Measurements from ENCODE around the gene MDM2. TPM values are rescaled to one million over a fixed set of nuclear protein-coding genes. Genes with fewer than 3 reads are reported as not detected.

The MDM2 gene
- polyA plus RNA-seq, 2 of the 4 experiments (the other 2 are of a cell fraction), result 40.3 to 96.4 TPM

DNA sequence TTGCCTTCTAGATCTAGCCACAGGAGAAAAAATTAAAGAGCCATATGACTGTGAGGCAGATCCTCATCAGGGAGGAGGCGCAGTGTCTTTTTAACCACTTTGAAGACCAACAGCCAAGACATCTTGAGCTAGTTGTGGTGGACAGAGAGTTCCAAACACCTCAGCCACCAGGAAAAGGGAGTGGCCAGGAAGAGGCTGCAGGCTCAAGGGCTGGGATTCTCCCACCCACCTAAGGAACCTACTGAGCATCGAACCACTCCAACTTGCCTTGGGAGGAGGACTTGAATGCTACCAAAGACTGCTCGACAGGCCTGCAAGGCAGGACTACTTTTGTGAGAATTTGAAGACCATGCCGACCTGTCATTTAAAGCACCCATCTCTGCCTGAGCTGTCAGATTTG lies 14.5 kb upstream of the MDM2 start:
- TF ChIP-seq MYC (IDR thresholded peaks at IDR 0.05; ENCODE audit: borderline replicate concordance, low read length) (no peak), RARB (CRISPR knock-in tag; IDR thresholded peaks at IDR 0.05) (no peak), FOXS1 (CRISPR knock-in tag; IDR thresholded peaks at IDR 0.05) (no peak), FOSB (CRISPR knock-in tag; IDR thresholded peaks at IDR 0.05) (no peak), MAZ (IDR thresholded peaks at IDR 0.05; ENCODE audit: borderline replicate concordance, low read depth, low read length) (no peak), CEBPB (IDR thresholded peaks at IDR 0.05) (no peak), CBX8 (IDR thresholded peaks at IDR 0.05) (no peak), ZNF302 (CRISPR knock-in tag; IDR thresholded peaks at IDR 0.05) (no peak), POLR2AphosphoS2 (conservative IDR thresholded peaks at IDR 0.05; ENCODE audit: low read length) (no peak), HMGXB4 (CRISPR knock-in tag; IDR thresholded peaks at IDR 0.05; ENCODE audit: borderline replicate concordance) (no peak), HEYL (CRISPR knock-in tag; IDR thresholded peaks at IDR 0.05) (no peak), HOXA7 (CRISPR knock-in tag; IDR thresholded peaks at IDR 0.05) (no peak), CHD4 (IDR thresholded peaks at IDR 0.05; ENCODE audit: borderline replicate concordance) (no peak), ELK1 (IDR thresholded peaks at IDR 0.05; ENCODE audit: low read depth, low read length) (no peak), HOXB5 (CRISPR knock-in tag; IDR thresholded peaks at IDR 0.05) (no peak), NPAS2 (CRISPR knock-in tag; IDR thresholded peaks at IDR 0.05; ENCODE audit: borderline replicate concordance) (no peak), NFE2L2 (conservative IDR thresholded peaks at IDR 0.05; ENCODE audit: low read length) (no peak)
- TF ChIP-seq, protein P1, sequence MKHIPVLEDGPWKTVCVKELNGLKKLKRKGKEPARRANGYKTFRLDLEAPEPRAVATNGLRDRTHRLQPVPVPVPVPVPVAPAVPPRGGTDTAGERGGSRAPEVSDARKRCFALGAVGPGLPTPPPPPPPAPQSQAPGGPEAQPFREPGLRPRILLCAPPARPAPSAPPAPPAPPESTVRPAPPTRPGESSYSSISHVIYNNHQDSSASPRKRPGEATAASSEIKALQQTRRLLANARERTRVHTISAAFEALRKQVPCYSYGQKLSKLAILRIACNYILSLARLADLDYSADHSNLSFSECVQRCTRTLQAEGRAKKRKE (CRISPR knock-in tag; IDR thresholded peaks at IDR 0.05; ENCODE audit: low read depth), result no peak
- POLR2A ChIA-PET, result interaction anchor here (1.0 kb wide), 1 partner anchor 16 kb away, joined by 3 read pairs; no protein-coding TSS in a partner anchor
- CTCF ChIA-PET, result interaction anchor here (4.1 kb wide), 1 partner anchor 15 kb away, joined by 19 read pairs; the partner anchor contains the start of gene MDM2
- ATAC-seq (no peak; a peak in 2 of 6 replicates), FAIRE-seq (no peak), DNase-seq (ENCODE audit: low read depth in 1 of 2, low spot score in 1 of 2) (no peak)
- Histone ChIP-seq H3K4me3 (no peak overlapping the region), H3K27ac (no peak overlapping the region), H3K4me2 (no peak overlapping the region), H3K4me1 (peaks cover 8% of the 10 kb centered on the region; the same call in 2 of the 3 replicates), H3K9me3 (no peaks in the 10 kb centered on the region)
- 88% methylated on average over 4 of the region's 4 CpGs for WGBS (ENCODE audit: missing lambda C conversion rate)

DNA sequence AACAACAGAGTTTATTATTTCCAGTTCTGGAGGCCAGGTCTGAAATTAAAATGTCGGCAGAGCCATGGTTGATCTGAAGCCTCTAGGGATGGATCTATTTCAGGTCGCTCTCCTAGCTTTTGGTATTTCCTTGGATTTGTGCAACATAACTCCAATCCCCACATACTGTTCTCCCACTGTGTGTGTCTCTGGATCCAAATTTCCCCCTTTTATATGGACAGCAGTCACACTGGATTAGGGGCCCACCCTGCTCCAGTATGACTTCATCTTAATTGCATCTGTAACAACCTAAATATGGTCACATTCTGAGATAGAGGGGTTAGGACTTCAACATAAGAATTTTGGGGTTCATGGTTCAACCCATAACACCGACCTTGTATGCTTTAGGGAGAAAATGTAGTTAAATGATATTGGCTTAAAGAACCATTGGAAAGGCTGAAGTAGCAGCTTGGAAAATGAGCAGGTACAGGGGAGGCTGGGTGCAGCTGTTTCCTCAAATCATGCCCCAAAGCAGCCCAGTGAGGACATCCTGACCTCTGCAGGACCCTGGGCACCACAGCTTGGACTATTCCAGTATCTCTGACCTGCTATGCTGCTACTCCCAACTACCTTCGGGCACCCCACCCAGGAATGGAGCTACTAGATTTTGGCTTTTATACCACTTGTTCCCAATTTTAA lies 13.9 kb upstream of the MDM2 start:
- Histone ChIP-seq H3K9me3 (no peaks in the 10 kb centered on the region), H3K4me3 (no peak overlapping the region), H3K4me1 (0 out of 3 replicates have a peak, but pooled peaks cover 2% of the 10 kb centered on the region), H3K4me2 (no peak overlapping the region), H3K27ac (no peak overlapping the region)
- FAIRE-seq (no peak), ATAC-seq (no peak), DNase-seq (ENCODE audit: low read depth in 1 of 2, low spot score in 1 of 2) (no peak)
- ChIA-PET CTCF (interaction anchor here (4.1 kb wide), 1 partner anchor 14 kb away, joined by 19 read pairs; the partner anchor contains the start of gene MDM2), POLR2A (interaction anchor here (0.8 kb wide), 1 partner anchor 48 kb away, joined by 3 read pairs; the partner anchor contains the start of gene SLC35E3)
- 87% methylated on average over 4 of the region's 4 CpGs for WGBS (ENCODE audit: missing lambda C conversion rate)
- no peak for TF ChIP-seq NR3C1 (IDR thresholded peaks at IDR 0.05)
- TF ChIP-seq ZNF302 (CRISPR knock-in tag; IDR thresholded peaks at IDR 0.05), result no peak
- TF ChIP-seq, protein P2, sequence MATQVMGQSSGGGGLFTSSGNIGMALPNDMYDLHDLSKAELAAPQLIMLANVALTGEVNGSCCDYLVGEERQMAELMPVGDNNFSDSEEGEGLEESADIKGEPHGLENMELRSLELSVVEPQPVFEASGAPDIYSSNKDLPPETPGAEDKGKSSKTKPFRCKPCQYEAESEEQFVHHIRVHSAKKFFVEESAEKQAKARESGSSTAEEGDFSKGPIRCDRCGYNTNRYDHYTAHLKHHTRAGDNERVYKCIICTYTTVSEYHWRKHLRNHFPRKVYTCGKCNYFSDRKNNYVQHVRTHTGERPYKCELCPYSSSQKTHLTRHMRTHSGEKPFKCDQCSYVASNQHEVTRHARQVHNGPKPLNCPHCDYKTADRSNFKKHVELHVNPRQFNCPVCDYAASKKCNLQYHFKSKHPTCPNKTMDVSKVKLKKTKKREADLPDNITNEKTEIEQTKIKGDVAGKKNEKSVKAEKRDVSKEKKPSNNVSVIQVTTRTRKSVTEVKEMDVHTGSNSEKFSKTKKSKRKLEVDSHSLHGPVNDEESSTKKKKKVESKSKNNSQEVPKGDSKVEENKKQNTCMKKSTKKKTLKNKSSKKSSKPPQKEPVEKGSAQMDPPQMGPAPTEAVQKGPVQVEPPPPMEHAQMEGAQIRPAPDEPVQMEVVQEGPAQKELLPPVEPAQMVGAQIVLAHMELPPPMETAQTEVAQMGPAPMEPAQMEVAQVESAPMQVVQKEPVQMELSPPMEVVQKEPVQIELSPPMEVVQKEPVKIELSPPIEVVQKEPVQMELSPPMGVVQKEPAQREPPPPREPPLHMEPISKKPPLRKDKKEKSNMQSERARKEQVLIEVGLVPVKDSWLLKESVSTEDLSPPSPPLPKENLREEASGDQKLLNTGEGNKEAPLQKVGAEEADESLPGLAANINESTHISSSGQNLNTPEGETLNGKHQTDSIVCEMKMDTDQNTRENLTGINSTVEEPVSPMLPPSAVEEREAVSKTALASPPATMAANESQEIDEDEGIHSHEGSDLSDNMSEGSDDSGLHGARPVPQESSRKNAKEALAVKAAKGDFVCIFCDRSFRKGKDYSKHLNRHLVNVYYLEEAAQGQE (IDR thresholded peaks at IDR 0.05), result no peak
- TF ChIP-seq CHD2 (IDR thresholded peaks at IDR 0.05; ENCODE audit: low read length, partially characterized antibody), result no peak
- no peak for TF ChIP-seq SREBF2 (IDR thresholded peaks at IDR 0.05)
- no peak for TF ChIP-seq HES2 (IDR thresholded peaks at IDR 0.05)
- TF ChIP-seq KDM1A (IDR thresholded peaks at IDR 0.05; ENCODE audit: low read depth), result no peak
- TF ChIP-seq EHF (CRISPR knock-in tag; IDR thresholded peaks at IDR 0.05), result no peak
- TF ChIP-seq, protein P3, sequence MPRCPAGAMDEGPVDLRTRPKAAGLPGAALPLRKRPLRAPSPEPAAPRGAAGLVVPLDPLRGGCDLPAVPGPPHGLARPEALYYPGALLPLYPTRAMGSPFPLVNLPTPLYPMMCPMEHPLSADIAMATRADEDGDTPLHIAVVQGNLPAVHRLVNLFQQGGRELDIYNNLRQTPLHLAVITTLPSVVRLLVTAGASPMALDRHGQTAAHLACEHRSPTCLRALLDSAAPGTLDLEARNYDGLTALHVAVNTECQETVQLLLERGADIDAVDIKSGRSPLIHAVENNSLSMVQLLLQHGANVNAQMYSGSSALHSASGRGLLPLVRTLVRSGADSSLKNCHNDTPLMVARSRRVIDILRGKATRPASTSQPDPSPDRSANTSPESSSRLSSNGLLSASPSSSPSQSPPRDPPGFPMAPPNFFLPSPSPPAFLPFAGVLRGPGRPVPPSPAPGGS (IDR thresholded peaks at IDR 0.05), result no peak
- TF ChIP-seq ESRRA (IDR thresholded peaks at IDR 0.05; ENCODE audit: borderline replicate concordance, low read length), result no peak
- TF ChIP-seq KDM5A (IDR thresholded peaks at IDR 0.05), result no peak
- TF ChIP-seq TFCP2L1 (CRISPR knock-in tag; IDR thresholded peaks at IDR 0.05), result no peak
